CD4-positive, alpha-beta T cell treated with Interleukin-15 for 4 hours (primary cell): ENCODE results near the gene OSM.
A peak's percentile ranks its signal among the peaks of the same experiment; 100 is the strongest.

Experiments
- DNase-seq: peaks from one replicate; pipeline ENCODE4 v3.0.0-alpha.2; 2020; ENCODE audit warnings: low spot score

Gene OSM

GRCh38 chr22:30266445-30267381 lies at the start of gene OSM:
TSS of gene OSM (minus strand) at chr22:30266851. CDS start at chr22:30266799, 52 bp downstream.
- peak; percentile 87 for DNase-seq

- DNase-seq = no peak
Measured at GRCh38 chr22:30315962-30316576, 49.4 kb upstream of the OSM start.

GRCh38 chr22:30314915-30315314 lies 48.3 kb upstream of the OSM start:
- peak; percentile 55 for DNase-seq

GRCh38 chr22:30313527-30314363 lies 47.1 kb upstream of the OSM start:
- no peak for DNase-seq

- DNase-seq = no peak
Measured at GRCh38 chr22:30312053-30312452, 45.4 kb upstream of the OSM start.

GRCh38 chr22:30310881-30311771 lies 44.5 kb upstream of the OSM start:
- DNase-seq = no peak

- peak; percentile 41 for DNase-seq
Measured at GRCh38 chr22:30309951-30310741, 43.5 kb upstream of the OSM start.

GRCh38 chr22:30308518-30309230 lies 42.0 kb upstream of the OSM start:
- DNase-seq = peak; percentile 45

GRCh38 chr22:30308093-30308492 lies 41.4 kb upstream of the OSM start:
- no peak for DNase-seq

- no peak for DNase-seq
Measured at GRCh38 chr22:30307041-30307574, 40.5 kb upstream of the OSM start.

- DNase-seq = no peak
Measured at GRCh38 chr22:30306627-30307011, 40.0 kb upstream of the OSM start.

GRCh38 chr22:30305906-30306626 lies 39.4 kb upstream of the OSM start:
- DNase-seq = peak; percentile 68

GRCh38 chr22:30305519-30305905 lies 38.9 kb upstream of the OSM start:
- DNase-seq = peak; percentile 61

- no peak for DNase-seq
Measured at GRCh38 chr22:30304495-30305244, 38.0 kb upstream of the OSM start.

- DNase-seq = no peak
Measured at GRCh38 chr22:30302810-30303138, 36.1 kb upstream of the OSM start.

GRCh38 chr22:30301995-30302809 lies 35.6 kb upstream of the OSM start:
- DNase-seq = no peak

GRCh38 chr22:30299322-30299721 lies 32.7 kb upstream of the OSM start:
- DNase-seq = no peak
